CD4-positive, alpha-beta T cell treated with Interleukin-4 for 1 hour (primary cell): ENCODE measurements around the gene SMIM44.
A peak's percentile ranks its signal among the peaks of the same experiment; 100 is the strongest.

Experiments used
- DNase-seq, 2 donors: peaks; one replicate each; pipeline ENCODE4 v3.0.0-alpha.2; 2020 to 2022

The SMIM44 gene

DNA sequence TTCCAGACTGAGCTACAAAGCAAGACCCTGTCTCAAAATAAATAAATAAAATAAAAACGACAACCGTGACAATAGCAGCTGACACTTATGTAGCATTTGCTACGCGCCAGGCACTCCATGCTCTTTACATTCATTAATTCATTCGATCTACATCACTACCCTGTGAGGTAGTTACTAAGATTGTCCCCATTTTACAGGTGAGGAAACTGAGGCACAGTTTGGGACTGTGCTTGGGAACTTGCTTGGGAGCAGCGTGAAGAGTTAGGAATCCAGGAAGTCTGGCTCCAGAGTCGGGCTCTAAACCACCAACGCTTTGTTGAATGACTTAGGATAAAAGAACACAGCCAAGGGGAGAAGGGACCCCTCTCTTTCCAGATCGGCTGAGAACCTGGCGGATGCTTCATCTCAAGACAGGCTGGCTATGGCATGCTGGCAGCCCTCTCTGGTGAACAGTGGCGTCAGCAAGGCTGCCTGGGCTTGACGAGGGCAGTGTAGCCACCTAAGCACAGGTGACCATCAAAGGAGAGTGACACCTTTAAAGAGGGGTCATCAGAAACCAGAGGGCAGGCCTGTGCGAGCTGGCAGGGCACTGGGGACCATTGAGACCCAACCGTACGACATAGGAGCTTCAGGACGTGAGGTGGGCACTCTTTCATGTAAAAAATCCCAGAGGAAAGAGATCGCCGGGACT is 16.6 kb upstream of the SMIM44 start:
- DNase-seq, result no peak

DNA sequence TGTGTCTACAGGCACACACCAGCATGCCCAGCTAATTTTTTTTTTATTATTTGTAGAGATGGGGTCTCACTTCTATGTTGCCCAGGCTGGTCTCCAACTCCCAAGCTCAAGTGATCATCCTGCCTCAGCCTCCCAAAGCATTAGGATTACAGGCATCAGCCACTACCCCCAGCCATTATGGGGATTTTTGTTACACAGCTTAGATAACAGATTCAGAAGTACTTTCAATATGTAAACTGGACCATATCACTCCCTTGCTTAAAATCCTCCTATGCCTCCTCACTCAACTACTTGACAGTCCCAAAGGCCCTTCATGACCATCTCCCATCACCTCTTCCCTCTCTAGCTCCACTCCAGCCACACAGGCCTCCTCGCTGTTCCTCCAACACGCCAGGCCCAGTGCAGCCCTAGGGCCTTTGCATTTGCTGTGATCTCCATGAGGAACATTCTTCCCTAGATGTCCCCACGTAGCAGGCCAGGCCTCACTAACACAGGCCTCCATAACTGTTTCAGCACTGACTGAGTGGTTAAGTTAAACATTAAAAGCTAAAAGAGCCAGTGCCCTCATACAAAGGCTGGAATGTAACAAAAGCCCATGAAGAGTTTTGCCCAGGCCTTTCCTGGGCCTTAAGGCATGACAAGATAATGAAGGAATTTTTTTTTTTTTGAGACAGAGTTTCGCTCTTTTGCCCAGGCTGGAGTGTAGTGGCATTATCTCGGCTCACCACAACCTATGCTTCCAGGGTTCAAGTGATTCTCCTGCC is 14.7 kb upstream of the SMIM44 start:
- no peak for DNase-seq

DNA sequence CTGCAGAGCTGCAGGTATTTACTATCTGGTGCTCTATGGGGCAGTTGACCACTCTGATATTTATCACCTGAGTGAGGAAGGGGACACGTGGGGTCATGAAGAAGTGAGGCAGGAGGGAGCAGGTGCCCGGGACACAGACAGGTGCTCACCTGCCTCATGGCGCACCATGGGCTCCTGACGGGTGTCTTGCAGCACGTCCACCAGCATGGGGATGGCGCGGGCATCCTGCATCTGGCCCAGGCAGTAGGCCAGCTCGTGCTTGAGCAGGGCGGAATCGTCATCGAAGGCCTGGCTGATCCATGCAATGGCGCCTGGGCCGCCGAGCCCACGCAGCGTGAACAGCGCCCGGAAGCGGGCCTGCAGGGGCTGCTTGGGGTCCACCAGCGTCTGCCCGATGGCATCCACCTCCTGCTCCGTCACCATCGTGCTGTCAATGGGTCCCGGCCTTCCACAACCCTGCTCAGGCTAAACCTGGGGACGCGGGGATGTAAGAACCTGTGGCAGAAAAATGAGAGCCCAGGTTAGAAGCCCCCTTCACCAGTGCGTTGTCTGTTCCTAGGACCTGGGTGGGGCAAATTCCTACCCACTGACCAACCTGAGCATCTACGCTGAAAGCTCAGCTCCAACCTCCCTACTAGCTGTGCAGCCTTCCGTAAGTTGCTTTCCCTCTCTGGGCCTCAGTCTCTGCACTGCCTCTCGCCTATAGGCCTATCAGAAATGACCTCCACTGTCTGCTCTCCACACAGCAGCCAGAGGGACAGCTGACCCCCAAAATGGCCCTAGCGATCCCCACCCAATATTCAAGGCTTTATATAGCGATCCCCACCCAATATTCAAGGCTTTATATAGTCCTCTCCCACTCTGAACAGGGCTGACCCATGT is 13.4 kb upstream of the SMIM44 start:
- DNase-seq, result no peak

DNA sequence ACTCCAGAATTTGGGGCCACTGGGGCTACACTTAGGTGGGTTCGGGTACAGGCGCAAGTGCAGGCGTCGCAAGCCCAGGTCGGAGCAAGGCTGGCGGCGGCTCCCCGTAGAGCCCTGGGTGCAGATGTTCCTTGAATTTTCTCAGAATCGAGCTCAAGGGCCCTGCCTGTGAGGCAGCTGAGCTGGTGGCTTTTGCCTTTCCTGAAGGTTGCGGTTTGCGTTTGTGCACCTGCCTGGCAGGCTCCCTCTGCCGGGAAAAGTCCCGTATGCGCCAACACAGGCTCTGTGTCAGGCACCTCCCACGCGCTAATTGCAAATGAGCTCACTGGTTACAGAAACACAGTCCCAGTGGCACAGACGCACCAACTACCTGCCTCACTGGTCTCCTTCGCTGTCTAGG is 11.3 kb upstream of the SMIM44 start:
- DNase-seq, result peak; percentile 35 to 62

DNA sequence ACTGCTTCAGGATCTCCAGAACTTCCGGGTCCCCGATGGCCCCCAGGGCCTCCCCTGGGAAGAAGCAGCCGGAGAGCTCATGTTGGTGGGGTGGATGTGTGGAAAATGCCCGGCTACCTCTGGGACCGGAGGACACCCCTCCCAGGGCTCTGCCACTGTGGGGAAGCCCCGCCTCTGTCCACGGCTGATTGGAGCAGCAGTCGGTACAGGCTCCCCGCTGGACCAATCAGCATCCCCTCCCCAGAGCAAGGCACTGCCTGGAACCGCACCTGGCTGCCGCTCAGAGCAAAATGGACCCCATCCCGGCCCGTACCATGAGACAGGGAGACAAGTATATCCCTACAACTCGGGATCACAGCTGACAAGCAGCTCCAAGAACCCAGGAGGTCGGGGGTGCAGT is 10.8 kb upstream of the SMIM44 start:
- peak in 1 of 2 donors; percentile 41 for DNase-seq

DNA sequence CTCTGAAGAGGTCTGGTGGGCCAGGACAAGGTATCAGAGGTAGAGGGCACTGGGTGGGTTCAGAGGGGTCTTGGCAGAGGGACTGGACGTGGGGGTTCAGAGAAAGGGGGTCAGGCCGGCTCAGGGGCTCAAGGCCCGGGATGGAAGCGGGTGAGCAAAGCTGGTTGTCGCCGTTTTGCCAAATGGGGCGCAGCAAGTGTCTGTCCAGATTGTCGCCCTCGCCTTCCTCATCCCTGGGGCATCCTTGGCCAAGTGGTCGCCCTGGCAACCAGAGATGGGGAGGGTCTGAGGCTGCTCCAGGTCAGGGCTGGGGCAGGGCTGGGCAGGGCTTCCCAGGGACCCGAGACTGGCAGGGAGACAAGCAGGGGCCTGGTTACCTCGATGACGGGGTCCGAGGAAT is 10.4 kb upstream of the SMIM44 start:
- no peak for DNase-seq

DNA sequence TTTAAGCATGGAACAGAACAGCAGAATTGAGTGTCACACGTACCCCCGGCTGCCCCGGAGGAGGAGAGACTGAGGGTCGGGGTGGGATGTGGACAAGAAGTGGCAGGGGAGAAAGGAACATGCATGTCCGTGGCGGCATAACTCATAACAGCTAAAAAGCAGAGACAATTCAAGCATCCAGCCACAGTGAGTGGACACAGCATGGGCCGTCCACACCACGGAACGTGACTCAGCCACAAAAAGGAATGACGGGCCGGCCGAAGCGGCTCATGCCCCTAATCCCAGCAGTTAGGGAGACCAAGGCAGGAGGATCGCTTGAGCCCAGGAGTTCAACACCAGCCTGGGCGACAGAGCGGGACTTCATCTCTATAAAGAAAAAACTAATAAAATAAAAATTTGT is 9.7 kb upstream of the SMIM44 start:
- no peak for DNase-seq

DNA sequence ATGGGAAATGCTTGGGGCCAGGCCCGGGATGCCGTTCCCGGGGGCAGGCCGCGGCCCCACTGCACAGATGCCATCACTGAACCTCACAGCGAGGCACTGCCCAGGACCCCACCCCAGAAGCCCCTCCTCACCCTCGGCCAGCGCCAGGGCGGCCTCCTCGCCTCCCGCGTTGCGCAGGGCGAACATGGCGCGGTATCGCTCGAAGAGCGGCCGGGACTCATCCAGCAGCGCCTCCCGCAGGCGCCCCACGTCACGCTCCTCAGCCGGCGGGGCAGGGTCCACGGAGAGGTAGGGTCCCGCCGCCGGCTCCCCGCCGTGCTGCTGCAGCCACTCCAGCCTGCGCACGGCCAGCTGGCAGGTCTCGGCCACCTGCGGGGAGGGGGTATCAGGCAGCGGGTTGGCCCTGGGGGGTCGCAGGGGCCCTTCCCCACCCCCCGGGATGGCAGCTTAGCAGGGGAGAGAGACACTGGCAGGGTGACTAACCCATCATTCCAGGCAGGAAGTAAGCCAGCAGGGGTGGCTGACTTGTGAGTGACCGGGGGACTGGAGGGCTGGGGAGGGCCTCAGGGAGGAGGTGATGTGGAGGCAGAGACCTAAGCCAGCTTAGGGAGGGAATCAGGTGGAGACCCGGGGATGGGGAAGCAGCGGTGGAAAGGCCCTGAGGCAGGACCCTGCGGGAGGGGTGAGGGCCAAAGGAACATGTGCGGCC is 9.0 kb upstream of the SMIM44 start:
- DNase-seq, result no peak

DNA sequence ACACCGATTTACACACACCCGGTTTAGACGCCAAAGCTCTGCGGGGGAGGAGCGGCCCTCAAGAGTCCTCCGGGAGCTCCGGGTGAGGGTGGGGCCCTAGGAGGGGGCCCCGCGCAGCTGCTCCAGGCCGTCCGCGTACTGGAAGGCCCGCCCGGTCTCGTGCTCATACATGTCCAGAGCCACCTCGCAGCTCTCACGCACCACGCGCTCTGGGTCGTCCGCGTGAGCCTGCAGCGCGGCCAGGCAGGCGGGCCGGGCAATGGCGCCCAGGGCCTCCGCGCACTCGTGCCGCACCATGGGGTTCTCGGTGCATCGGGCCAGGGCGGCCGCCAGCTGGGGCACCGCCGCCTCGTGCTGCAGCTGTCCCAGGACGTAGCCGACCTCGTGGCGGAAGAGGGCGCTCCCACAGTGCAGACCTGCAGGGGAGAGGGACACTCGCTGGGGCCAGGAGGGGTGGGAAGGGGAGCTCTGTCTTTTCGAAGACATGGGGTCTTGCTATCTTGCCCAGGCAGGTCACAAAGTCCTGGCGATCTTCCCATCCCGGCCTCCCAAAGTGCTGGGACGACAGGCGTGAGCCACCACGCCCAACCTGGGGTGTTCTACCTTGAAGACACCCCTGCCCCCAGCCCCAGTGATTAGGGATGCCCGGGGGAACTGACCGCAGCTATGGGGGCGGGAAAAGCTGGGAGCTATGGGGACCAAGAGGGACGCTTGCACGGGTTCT is 8.3 kb upstream of the SMIM44 start:
- no peak for DNase-seq

DNA sequence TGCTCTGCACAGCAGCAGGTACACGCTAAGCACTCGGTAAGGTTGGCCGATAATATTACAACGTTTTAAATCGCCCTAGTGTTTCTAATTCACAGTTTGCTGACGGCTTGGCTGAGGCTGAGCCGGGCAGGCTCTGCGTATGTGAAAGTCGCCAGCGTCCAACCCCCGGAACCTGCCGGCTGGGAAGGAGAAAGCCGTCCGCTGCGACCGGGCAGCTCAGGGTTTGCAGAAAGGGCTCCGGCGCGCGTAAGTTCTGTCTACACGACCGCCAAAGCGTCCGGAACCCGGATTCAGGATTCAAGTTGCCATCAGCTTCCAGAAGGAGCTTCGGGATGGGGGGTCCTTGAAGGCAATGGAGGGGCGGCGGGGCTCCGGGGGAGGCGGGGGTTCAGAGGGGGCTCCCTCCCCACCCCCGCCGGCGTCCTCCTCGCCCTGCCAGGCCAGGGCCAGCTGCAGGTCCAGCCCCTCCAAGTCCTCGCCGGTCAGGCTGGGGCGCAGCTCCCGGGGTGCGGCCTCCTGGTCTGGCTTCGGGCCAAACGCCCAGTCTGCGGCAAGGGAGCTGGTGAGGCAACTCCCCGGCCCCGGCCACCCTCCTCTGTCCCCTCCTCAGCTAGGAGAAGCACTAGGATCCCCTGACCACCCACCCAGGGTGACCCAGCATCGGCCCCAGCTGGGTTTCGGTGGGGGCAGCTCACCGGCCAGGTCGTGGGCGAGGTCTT is 575 bp downstream of the SMIM44 start:
- DNase-seq, result no peak

DNA sequence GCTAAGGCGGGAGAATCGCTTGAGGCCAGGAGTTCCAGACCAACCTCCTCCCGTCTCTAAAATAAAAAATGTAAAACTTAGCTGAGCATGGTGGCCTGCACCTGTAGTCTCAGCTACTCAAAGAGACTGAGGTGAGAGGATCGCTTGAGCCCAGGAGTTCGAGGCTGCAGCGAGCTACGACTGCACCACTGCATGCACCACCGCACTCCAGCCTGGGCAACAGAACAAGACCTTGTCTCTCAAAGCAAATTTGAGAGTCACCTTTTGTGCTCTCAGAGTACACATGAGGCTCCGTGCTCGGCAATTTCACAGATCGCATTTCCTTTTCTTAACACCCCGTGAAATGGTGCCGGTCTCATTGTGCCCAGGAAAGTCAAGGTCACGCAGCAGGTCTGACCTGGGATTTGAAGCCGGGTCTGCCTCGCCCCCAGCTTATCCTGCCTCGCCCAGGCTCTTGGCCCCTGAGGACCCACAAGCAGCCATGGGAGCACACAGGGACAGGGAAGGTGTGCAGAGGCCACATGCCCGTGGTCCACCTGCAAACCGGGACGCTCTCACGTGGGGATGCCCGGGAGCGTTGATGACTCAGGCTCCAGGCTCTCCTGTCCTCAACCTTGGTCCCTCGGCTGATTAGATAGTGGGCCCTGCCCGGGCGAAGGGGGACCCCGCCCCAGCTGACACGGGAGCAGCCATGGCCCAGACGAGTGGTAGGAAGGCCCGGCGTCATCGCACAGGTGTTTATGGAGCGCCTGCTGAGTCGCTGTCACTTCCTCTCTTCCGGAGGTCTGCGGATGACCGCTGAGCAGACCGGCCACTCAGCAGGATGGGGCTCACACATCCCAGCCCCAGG is 1.8 kb downstream of the SMIM44 start:
- no peak for DNase-seq

DNA sequence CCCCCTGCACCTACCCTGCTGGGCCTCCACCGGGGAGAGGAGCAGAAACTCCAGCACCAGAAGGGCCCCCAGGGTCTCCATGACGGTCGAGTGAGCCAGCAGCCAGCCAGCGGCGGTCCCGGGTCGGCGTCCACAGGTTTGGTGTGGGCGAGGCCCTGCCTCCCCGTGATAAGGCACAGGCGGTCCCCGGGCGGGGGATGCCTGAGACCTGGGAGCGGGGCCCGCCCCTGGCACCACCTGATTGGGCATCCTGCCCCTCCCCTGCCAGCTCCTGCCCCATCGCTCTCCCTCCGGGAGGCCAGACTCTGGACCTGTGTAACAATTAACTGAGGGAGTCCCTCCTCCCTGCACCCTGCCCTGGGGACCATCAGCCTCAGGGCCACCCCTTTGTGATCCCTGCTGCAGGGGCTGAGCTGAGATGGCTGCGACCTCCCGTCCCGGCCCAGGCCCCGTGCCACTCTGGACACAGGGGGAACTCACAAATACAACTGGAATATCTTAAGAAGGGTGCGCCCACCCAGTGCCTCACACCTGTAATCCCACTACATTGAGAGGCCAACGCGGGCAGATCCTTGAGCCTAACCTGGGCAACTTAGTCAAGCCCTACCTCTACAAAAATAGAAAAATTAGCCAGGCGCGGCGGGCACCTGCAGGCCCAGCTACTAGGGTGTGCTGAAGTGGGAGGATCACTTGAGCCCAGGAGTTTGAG is 2.7 kb downstream of the SMIM44 start, which contains the start of gene SMIM24:
Gene SMIM24, minus strand, starts transcription at position 143 of the 709 bp plus-strand sequence. Its CDS starts 62 bp downstream, at position 81.
- DNase-seq, result no peak

DNA sequence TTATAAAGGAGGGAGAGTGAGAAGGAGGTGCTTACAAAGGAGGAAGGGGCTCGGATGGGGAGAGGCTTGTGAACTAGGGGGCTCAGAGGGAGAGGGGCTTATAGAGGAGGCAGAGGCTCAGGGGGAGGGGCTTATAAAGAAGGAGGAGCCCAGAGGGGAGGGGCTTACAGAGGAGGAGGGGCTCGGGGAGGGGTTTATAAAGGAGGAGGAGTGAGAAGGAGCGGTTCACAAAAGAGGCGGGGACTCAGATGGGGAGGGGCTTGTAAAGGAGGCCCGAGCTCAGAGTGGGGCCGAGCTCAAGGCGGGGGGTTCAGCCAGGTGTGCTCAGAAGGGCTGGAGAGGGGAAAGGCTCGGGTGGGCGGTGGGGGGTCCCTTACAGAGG is 3.4 kb downstream of the SMIM44 start:
- DNase-seq, result peak; percentile 35 to 42

DNA sequence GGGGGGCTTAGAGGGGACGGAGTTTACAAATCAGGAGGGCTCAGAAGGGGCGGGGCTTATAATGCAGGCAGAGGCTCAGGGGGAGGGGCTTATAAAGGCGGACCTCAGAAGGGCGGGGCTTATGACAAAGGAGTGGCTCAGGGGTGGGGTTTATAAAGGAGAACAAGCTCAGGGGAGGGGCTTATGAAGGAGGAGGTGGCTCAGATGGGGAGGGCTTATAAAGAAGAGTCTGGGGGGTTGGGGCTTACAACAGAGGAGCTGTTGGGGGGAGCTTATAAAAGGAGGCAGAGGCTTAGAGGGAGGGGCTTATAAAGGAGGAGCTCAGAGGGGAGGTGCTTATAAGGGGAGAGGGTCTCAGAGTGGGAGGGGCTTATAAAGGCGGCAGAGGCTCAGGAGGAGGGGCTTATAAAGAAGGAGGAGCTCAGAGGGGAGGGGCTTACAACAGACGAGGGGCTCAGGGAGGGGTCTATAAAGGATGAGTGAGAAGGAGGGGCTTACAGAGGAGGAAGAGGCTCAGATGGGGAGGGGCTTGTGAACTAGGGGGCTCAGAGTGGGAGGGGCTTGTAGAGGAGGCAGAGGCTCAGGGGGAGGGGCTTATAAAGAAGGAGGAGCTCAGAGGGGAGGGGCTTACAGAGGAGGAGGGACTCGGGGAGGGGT is 3.9 kb downstream of the SMIM44 start:
- DNase-seq, result peak; percentile 70 to 79

DNA sequence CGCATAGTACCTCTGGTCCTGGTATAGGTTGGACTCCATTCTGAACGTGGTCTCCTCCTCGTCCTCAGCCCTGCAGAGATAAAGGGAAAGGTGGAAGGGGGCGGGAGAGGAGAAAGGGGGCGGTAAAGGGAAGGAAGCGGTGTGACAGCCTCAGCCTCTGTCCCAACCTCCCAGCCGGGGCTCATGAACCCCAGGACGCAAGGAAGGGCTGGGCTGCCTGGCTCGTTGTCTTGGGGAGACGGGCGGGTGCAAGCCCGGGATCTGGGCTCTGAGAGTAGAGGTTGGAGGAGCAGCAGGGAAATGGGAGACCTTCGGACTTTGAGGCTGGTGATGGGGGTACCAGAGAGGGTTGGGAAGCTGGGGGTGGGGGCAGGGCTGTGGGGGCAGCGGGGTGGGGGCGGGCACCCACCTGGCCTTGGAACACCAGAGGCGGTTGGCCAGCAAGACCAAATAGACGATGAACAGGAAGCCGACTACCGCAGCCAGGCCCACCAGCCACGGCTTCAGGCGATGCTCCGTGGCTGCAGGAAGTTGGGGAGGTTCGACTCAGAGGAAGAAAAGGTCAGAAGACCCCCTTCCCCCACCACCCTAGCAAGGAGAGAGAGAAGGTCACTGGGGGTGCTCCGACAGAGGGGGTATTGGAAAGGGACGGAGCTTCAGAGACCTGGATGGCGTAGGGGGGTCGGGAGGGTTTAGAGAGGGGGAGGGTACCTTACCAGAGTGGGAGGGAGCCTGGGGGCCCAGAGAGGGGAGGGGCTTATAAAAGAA is 4.6 kb downstream of the SMIM44 start:
- DNase-seq, result peak; percentile 14 to 17

DNA sequence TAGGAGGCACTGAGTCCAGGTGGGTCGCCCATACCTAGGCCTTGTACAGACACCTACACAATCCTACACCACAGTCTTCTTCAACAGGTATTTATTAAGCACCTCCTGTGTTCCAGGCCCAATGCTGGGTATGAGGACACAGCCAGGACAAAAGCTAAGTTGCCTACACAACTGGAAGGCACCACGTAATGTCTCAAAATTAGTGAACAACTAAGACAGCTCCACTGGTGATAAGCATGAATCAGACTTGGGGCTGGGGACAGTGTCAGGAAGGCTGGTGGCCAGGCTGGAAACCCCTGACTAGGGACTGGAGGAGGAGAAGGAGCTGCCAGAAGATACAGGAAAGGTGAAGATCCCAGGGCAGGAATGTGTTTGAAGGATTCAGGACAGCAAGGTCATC is 5.3 kb downstream of the SMIM44 start:
- DNase-seq, result no peak

DNA sequence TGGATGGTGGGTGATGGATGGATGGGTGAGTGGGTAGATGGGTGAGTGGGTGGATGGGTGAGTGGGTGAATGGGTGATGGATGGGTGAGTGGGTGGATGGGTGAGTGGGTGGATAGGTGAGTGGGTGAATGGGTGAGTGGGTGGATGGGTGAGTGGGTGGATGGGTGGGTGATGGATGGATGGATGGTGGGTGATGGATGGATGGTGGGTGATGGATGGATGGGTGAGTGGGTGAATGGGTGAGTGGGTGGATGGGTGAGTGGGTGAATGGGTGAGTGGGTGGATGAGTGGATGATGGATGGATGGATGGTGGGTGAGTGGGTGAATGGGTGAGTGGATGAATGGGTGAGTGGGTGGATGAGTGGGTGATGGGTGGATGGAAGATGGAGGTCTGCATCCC is 5.7 kb downstream of the SMIM44 start:
- DNase-seq, result no peak

DNA sequence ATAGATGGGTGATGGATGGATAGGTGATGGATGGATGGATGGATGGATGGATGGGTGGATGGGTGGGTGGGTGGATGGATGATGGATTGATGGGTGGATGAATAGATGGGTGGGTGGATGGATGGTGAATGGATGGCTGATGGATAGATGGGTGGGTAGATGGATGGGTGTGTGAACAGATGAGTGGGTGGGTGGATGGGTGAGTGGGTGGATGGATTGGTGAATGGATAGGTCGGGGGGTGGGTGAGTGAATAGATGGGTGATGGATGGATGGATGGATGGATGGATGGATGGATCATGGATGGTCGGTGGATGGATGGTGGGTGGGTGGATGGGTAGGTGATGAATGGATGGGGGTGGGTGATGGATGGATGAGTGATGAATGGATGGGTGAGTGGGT is 6.4 kb downstream of the SMIM44 start:
- DNase-seq, result no peak
